SH-SY5Y (cell line): ENCODE measurements around the gene FAM184B.

Experiments
- GATA2 ChIP-seq: IDR thresholded peaks from 2 replicates; pipeline ENCODE4 v1.6.1; 2011; ENCODE audit warnings: mild to moderate bottlenecking, low read depth, low read length
- GATA3 ChIP-seq: IDR thresholded peaks from 2 replicates; pipeline ENCODE4 v1.6.1; 2011; ENCODE audit warnings: low read depth, mild to moderate bottlenecking, low read length, moderate library complexity

- TF ChIP-seq GATA2: no peak
- TF ChIP-seq GATA3: no peak
Observed at GRCh38 chr4:17657090-17657489, 124.3 kb downstream of the FAM184B start.
